Nucleus accumbens (tissue), 56 donors: ENCODE results near the gene CACNA1C.

Source experiments
- DNase-seq, 56 donors: peaks; one replicate each; lab custom pipeline; 2025; lab: John Stamatoyannopoulos, UW

CACNA1C gene

GRCh38 chr12:2513141-2514037, 460.6 kb downstream of the CACNA1C start:
- DNase-seq, result no peak

GRCh38 chr12:2514038-2514340, 461.2 kb downstream of the CACNA1C start:
- no peak for DNase-seq

- no peak for DNase-seq
Measured at GRCh38 chr12:2520722-2521246, 468.0 kb downstream of the CACNA1C start.

- no peak for DNase-seq
Measured at GRCh38 chr12:2523317-2523716, 470.5 kb downstream of the CACNA1C start.

- DNase-seq, result no peak
Measured at GRCh38 chr12:2523844-2524243, 471.1 kb downstream of the CACNA1C start.

GRCh38 chr12:2526371-2526770, 473.6 kb downstream of the CACNA1C start:
- DNase-seq, result no peak

GRCh38 chr12:2528001-2528400, 475.2 kb downstream of the CACNA1C start:
- no peak for DNase-seq

- DNase-seq, result no peak
Measured at GRCh38 chr12:2529807-2530206, 477.0 kb downstream of the CACNA1C start.

- DNase-seq, result no peak
Measured at GRCh38 chr12:2531371-2531770, 478.6 kb downstream of the CACNA1C start.

- DNase-seq, result no peak
Measured at GRCh38 chr12:2533036-2533435, 480.2 kb downstream of the CACNA1C start.

- no peak for DNase-seq
Measured at GRCh38 chr12:2535583-2536204, 482.9 kb downstream of the CACNA1C start.

- DNase-seq, result no peak
Measured at GRCh38 chr12:2536724-2537123, 483.9 kb downstream of the CACNA1C start.

- DNase-seq, result no peak
Measured at GRCh38 chr12:2537868-2538541, 485.2 kb downstream of the CACNA1C start.

- DNase-seq, result no peak
Measured at GRCh38 chr12:2539938-2540337, 487.2 kb downstream of the CACNA1C start.

- no peak for DNase-seq
Measured at GRCh38 chr12:2540535-2540941, 487.8 kb downstream of the CACNA1C start.

- no peak for DNase-seq
Measured at GRCh38 chr12:2541631-2542204, 488.9 kb downstream of the CACNA1C start.

GRCh38 chr12:2543801-2544200, 491.0 kb downstream of the CACNA1C start:
- DNase-seq, result no peak

- DNase-seq, result no peak
Measured at GRCh38 chr12:2544230-2544629, 491.4 kb downstream of the CACNA1C start.

GRCh38 chr12:2547273-2548044, 494.7 kb downstream of the CACNA1C start:
- peak in 4 of 56 donors; percentile 3 to 17 (median 12) for DNase-seq

GRCh38 chr12:2548081-2548480, 495.3 kb downstream of the CACNA1C start:
- DNase-seq, result no peak
